Measurements from ENCODE around the gene ITCH. TPM values are rescaled to one million over a fixed set of nuclear protein-coding genes. Genes with fewer than 3 reads are reported as not detected.
"Not testable (repeated sequence)": the region's sequence is repeated elsewhere in the genome, so short reads cannot be mapped to it uniquely, and the experiment has no call there.

The ITCH gene
- total RNA-seq, 3 donors from 2014 or later = 41.6 to 45.6 (median 45.1) TPM

GRCh38 chr20:34459209-34459897 lies 96.3 kb downstream of the ITCH start:
- ATAC-seq (no peak), DNase-seq (no peak)
- no peaks in the 10 kb centered on the region for H3K27me3 Mint-ChIP-seq (ENCODE audit: low read depth)
- H3K9me3 Mint-ChIP-seq = no peaks in the 10 kb centered on the region
- H3K4me1 Mint-ChIP-seq (ENCODE audit: low read depth) = no peaks in the 10 kb centered on the region
- H3K4me3 Mint-ChIP-seq = no peak overlapping the region
- H3K36me3 Mint-ChIP-seq (ENCODE audit: insufficient read depth) = peaks cover 26% of the 10 kb centered on the region

- Mint-ChIP-seq H3K36me3 (ENCODE audit: insufficient read depth) (peaks cover 34% of the 10 kb centered on the region), H3K27me3 (ENCODE audit: low read depth) (no peaks in the 10 kb centered on the region), H3K4me1 (ENCODE audit: low read depth) (peaks cover 1% of the 10 kb centered on the region), H3K4me3 (no peak overlapping the region), H3K9me3 (no peaks in the 10 kb centered on the region)
- ATAC-seq (no peak), DNase-seq (no peak)
These were observed 98.7 kb downstream of the ITCH start for GRCh38 chr20:34461779-34462087.

GRCh38 chr20:34468951-34469350 lies 105.9 kb downstream of the ITCH start:
- Mint-ChIP-seq H3K4me1 (ENCODE audit: low read depth) (peaks cover 3% of the 10 kb centered on the region), H3K36me3 (ENCODE audit: insufficient read depth) (peaks cover 25% of the 10 kb centered on the region), H3K4me3 (no peak overlapping the region), H3K27me3 (ENCODE audit: low read depth) (no peaks in the 10 kb centered on the region), H3K9me3 (no peaks in the 10 kb centered on the region)
- no peak for ATAC-seq
- no peak for DNase-seq

- no peak overlapping the region for H3K4me3 Mint-ChIP-seq
- no peak for DNase-seq
- peaks cover 26% of the 10 kb centered on the region for H3K36me3 Mint-ChIP-seq (ENCODE audit: insufficient read depth)
- no peak for ATAC-seq
- no peaks in the 10 kb centered on the region for H3K9me3 Mint-ChIP-seq
- no peaks in the 10 kb centered on the region for H3K27me3 Mint-ChIP-seq (ENCODE audit: low read depth)
- peaks cover 6% of the 10 kb centered on the region for H3K4me1 Mint-ChIP-seq (ENCODE audit: low read depth)
These were observed 109.3 kb downstream of the ITCH start for GRCh38 chr20:34472246-34472925.

- no peak overlapping the region for H3K4me3 Mint-ChIP-seq
- peaks cover 31% of the 10 kb centered on the region for H3K36me3 Mint-ChIP-seq (ENCODE audit: insufficient read depth)
- peak in 1 of 2 donors; percentile 46 for ATAC-seq
- no peaks in the 10 kb centered on the region for H3K27me3 Mint-ChIP-seq (ENCODE audit: low read depth)
- peak; percentile 23 for DNase-seq
- peaks cover 6% of the 10 kb centered on the region for H3K4me1 Mint-ChIP-seq (ENCODE audit: low read depth)
- no peaks in the 10 kb centered on the region for H3K9me3 Mint-ChIP-seq
These were observed 110.3 kb downstream of the ITCH start for GRCh38 chr20:34473262-34473883.

- H3K27me3 Mint-ChIP-seq (ENCODE audit: low read depth) = no peaks in the 10 kb centered on the region
- ATAC-seq (peak; percentile 70 to 75), DNase-seq (no peak)
- H3K4me1 Mint-ChIP-seq (ENCODE audit: low read depth) = peaks cover 6% of the 10 kb centered on the region
- no peak overlapping the region for H3K4me3 Mint-ChIP-seq
- H3K9me3 Mint-ChIP-seq = no peaks in the 10 kb centered on the region
- peaks cover 37% of the 10 kb centered on the region for H3K36me3 Mint-ChIP-seq (ENCODE audit: insufficient read depth)
These were observed 113.1 kb downstream of the ITCH start for GRCh38 chr20:34475979-34476736.

GRCh38 chr20:34479627-34480026 lies 116.6 kb downstream of the ITCH start:
- DNase-seq = no peak
- ATAC-seq = no peak
- H3K36me3 Mint-ChIP-seq (ENCODE audit: insufficient read depth) = peaks cover 50% of the 10 kb centered on the region
- no peaks in the 10 kb centered on the region for H3K27me3 Mint-ChIP-seq (ENCODE audit: low read depth)
- peaks cover 4% of the 10 kb centered on the region for H3K4me1 Mint-ChIP-seq (ENCODE audit: low read depth)
- H3K9me3 Mint-ChIP-seq = peaks cover 6% of the 10 kb centered on the region
- H3K4me3 Mint-ChIP-seq = no peak overlapping the region

GRCh38 chr20:34482154-34482553 lies 119.1 kb downstream of the ITCH start:
- not testable (repeated sequence) for ATAC-seq; H3K27me3 Mint-ChIP-seq (ENCODE audit: low read depth); H3K4me1 Mint-ChIP-seq (ENCODE audit: low read depth); DNase-seq; H3K4me3 Mint-ChIP-seq; H3K9me3 Mint-ChIP-seq
- peaks cover 48% of the 10 kb centered on the region for H3K36me3 Mint-ChIP-seq (ENCODE audit: insufficient read depth)

- ATAC-seq; H3K4me3 Mint-ChIP-seq; H3K27me3 Mint-ChIP-seq (ENCODE audit: low read depth); H3K9me3 Mint-ChIP-seq; H3K4me1 Mint-ChIP-seq (ENCODE audit: low read depth); DNase-seq: not testable (repeated sequence)
- H3K36me3 Mint-ChIP-seq (ENCODE audit: insufficient read depth) = peaks cover 46% of the 10 kb centered on the region
These were observed 120.6 kb downstream of the ITCH start for GRCh38 chr20:34483585-34484220.

- Mint-ChIP-seq H3K27me3 (ENCODE audit: low read depth) (no peaks in the 10 kb centered on the region), H3K4me1 (ENCODE audit: low read depth) (no peaks in the 10 kb centered on the region), H3K9me3 (peaks cover 6% of the 10 kb centered on the region), H3K36me3 (ENCODE audit: insufficient read depth) (peaks cover 45% of the 10 kb centered on the region), H3K4me3 (no peak overlapping the region)
- ATAC-seq = no peak
- no peak for DNase-seq
These were observed 122.1 kb downstream of the ITCH start for GRCh38 chr20:34485068-34485634.

GRCh38 chr20:34491226-34491931 lies 128.3 kb downstream of the ITCH start:
- Mint-ChIP-seq H3K27me3 (ENCODE audit: low read depth) (no peaks in the 10 kb centered on the region), H3K4me1 (ENCODE audit: low read depth) (peaks cover 3% of the 10 kb centered on the region), H3K36me3 (ENCODE audit: insufficient read depth) (peaks cover 44% of the 10 kb centered on the region), H3K9me3 (no peaks in the 10 kb centered on the region), H3K4me3 (no peak overlapping the region)
- DNase-seq (no peak), ATAC-seq (no peak)

GRCh38 chr20:34491932-34492509 lies 128.9 kb downstream of the ITCH start:
- Mint-ChIP-seq H3K4me1 (ENCODE audit: low read depth) (peaks cover 3% of the 10 kb centered on the region), H3K4me3 (no peak overlapping the region), H3K27me3 (ENCODE audit: low read depth) (no peaks in the 10 kb centered on the region), H3K9me3 (no peaks in the 10 kb centered on the region), H3K36me3 (ENCODE audit: insufficient read depth) (peaks cover 44% of the 10 kb centered on the region)
- DNase-seq = no peak
- ATAC-seq = no peak

GRCh38 chr20:34493646-34494045 lies 130.6 kb downstream of the ITCH start:
- H3K9me3 Mint-ChIP-seq = peaks cover 4% of the 10 kb centered on the region
- H3K27me3 Mint-ChIP-seq (ENCODE audit: low read depth) = no peaks in the 10 kb centered on the region
- H3K36me3 Mint-ChIP-seq (ENCODE audit: insufficient read depth) = peaks cover 53% of the 10 kb centered on the region
- H3K4me1 Mint-ChIP-seq (ENCODE audit: low read depth) = peaks cover 4% of the 10 kb centered on the region
- no peak overlapping the region for H3K4me3 Mint-ChIP-seq
- no peak for ATAC-seq
- DNase-seq = no peak
